Fibroblast of skin of left quadriceps (primary cell): ENCODE measurements around the gene CDH23.

Experiments
- DNase-seq, 2 experiments: peaks; one replicate each; pipeline ENCODE4 v3.0.0-alpha.2; 2013; ENCODE audit warnings: low read depth in 2 of 2

CDH23 gene

GRCh38 chr10:71797533-71798307 lies 401.0 kb downstream of the CDH23 start:
- no peak for DNase-seq

- no peak for DNase-seq
These were observed 401.5 kb downstream of the CDH23 start for GRCh38 chr10:71798308-71798624.

- DNase-seq: no peak
These were observed 402.4 kb downstream of the CDH23 start for GRCh38 chr10:71799112-71799511.

- DNase-seq: no peak
These were observed 403.1 kb downstream of the CDH23 start for GRCh38 chr10:71799608-71800453.

GRCh38 chr10:71801361-71801760 lies 404.6 kb downstream of the CDH23 start:
- no peak for DNase-seq

GRCh38 chr10:71802235-71802634 lies 405.5 kb downstream of the CDH23 start:
- no peak for DNase-seq

- no peak for DNase-seq
These were observed 406.2 kb downstream of the CDH23 start for GRCh38 chr10:71802715-71803488.

- no peak for DNase-seq
These were observed 407.4 kb downstream of the CDH23 start for GRCh38 chr10:71804077-71804476.

GRCh38 chr10:71805776-71806703 lies 409.3 kb downstream of the CDH23 start:
- DNase-seq: peak in 1 of 2 experiments; percentile 2

- no peak for DNase-seq
These were observed 410.2 kb downstream of the CDH23 start for GRCh38 chr10:71806704-71807556.

GRCh38 chr10:71807557-71808510 lies 411.1 kb downstream of the CDH23 start:
- DNase-seq: no peak

- no peak for DNase-seq
These were observed 412.9 kb downstream of the CDH23 start for GRCh38 chr10:71809628-71810027.

GRCh38 chr10:71810048-71810750 lies 413.5 kb downstream of the CDH23 start:
- no peak for DNase-seq

- no peak for DNase-seq
These were observed 414.6 kb downstream of the CDH23 start for GRCh38 chr10:71811351-71811750.

- peak in 1 of 2 experiments; percentile 11 for DNase-seq
These were observed 415.5 kb downstream of the CDH23 start for GRCh38 chr10:71812016-71812912.

GRCh38 chr10:71812913-71813590 lies 416.3 kb downstream of the CDH23 start:
- DNase-seq: no peak

- DNase-seq: no peak
These were observed 418.2 kb downstream of the CDH23 start for GRCh38 chr10:71814922-71815411.
